ENCODE measurements around the gene ASB18.
"Not testable (repeated sequence)": the region's sequence is repeated elsewhere in the genome, so short reads cannot be mapped to it uniquely, and the experiment has no call there.

Gene ASB18

GRCh38 chr2:236264256-236264655 lies at the start of gene ASB18:
Gene ASB18 (minus strand): TSS chr2:236264406. CDS start chr2:236264345, 61 bp downstream.
- DNase-seq (ENCODE audit: low spot score): no peak

DNA sequence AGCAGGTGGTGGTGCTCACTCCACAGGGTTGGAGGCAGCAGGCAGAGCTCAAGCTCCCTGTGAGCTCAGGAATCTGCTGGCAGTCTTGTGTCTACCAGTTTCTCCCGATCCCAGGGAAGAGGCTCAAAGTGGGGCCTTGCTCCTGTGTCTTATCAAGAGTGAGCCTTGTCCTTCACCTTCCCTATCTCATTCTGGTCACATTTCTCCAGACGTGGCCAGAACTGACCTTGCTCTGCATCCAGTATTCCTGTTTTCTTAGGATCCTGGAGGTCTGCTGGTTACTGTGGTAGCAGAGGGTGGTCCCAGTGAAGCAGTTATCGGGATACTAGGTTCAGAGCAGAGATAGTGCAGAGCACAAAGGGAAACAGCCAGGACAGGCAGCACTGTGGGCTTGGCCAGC lies 47.1 kb upstream of the ASB18 start:
- no peak for DNase-seq (ENCODE audit: low spot score)

- DNase-seq (ENCODE audit: low spot score): peak; percentile 22
Observed at GRCh38 chr2:236309669-236310029, 45.4 kb upstream of the ASB18 start.

DNA sequence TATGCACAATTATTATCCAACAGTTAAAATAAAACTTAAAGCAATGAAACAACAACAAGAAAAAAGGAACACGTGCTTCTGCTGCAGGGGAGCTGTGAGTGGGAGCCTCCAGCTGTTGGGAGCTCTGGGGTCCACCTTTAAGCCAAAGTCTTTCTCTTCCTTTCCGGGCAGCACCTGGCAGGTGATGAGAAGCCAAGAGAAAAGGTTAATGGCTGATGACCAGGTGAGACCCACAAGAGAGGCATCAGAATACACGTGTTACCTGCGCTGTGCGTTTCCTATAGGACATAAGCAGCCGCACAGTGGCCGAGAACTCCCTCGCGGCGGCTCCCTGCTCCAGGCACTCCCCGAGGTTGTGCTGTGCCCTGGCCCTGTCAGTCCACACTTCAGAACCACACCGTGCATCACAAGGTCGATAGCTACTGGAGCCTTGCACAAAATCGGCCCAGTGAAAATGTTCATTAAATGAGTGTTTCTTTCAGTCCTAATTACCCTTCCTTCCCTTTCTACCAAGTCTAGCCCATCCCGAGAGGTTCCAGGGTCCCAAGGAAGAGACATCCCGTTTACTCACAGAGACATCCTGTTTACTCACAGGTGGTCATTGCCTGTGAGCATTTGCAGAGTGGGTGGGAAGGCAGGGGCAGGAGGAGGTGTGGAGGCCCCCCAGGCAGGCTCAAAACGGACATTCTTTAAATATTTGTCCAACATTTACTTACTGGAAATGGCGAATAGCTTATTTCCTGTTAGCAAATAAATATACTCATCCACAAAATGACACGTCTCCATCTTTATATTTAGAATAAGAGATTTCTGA lies 44.9 kb upstream of the ASB18 start:
- DNase-seq (ENCODE audit: low spot score): no peak

GRCh38 chr2:236307641-236308040 lies 43.4 kb upstream of the ASB18 start:
- DNase-seq (ENCODE audit: low spot score): no peak

GRCh38 chr2:236306825-236307540 lies 42.8 kb upstream of the ASB18 start:
- no peak for DNase-seq (ENCODE audit: low spot score)

- no peak for DNase-seq (ENCODE audit: low spot score)
Observed at GRCh38 chr2:236305964-236306605, 41.9 kb upstream of the ASB18 start.

DNA sequence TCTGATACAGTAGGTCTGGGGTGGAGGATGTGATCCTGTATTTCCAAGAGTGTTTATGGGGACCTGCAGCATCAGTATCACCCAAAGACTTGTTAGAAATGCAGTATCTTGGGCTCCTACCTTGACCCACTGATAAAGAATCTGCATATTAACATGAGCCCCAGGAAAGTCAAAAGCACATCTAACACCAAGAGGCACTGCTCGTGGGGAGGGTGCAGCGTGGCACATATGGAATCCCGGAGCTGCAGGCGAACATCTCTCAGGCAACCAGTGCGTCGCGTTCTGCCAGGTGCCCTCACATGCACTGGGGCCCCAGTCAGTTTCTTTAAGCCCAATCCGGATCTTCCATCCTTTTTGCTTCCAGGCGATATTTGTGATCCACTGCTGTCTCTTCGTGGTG lies 41.3 kb upstream of the ASB18 start:
- DNase-seq (ENCODE audit: low spot score): no peak

- DNase-seq (ENCODE audit: low spot score): no peak
Observed at GRCh38 chr2:236303935-236304334, 39.7 kb upstream of the ASB18 start.

DNA sequence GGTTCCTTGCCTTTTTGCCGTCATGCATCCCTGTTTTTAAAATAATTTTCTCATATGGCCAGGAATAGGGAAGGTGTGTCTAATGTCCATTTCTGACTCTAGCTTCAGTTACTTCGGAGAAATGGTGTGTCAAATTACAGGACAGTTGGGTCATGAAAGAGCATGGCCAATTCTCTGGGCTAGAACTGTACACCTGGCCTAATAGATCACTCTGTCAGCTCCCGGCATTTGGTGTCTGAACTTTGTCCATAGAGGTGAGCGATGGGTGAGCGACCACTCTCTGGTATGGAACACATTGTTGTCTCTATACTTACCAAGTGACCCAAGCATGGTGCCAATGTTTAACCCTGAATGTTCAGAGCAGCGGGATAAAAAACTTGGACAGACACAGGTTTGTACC lies 38.3 kb upstream of the ASB18 start:
- DNase-seq (ENCODE audit: low spot score): no peak

DNA sequence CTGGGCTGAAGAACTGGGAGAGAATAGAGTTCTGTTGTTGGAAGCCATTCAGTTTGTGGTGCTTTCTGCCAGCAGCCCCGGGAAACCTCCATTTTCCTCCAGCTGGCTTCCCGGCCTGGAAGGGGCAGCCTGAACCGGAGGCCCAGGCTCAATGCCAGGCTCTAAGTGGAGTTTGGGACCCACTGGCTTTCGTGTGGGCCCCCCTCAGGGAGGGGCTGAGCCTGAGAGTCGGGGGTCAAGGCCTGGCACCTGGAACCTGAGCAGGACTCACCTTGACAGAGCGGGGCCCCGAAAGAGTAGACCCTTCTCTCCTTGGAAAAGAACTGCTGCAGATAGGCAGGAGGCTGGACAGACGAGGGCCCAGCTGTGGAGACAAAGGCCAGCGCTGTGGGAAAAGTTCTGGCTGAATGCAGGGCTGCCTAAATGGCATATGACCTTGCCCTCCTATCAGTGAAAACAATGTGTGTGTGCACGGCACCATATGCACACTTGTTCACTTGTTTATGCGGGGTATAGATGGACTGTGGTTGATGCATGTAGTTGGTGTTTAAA lies 34.8 kb upstream of the ASB18 start:
- no peak for DNase-seq (ENCODE audit: low spot score)

- no peak for DNase-seq (ENCODE audit: low spot score)
Observed at GRCh38 chr2:236295481-236295880, 31.3 kb upstream of the ASB18 start.

DNA sequence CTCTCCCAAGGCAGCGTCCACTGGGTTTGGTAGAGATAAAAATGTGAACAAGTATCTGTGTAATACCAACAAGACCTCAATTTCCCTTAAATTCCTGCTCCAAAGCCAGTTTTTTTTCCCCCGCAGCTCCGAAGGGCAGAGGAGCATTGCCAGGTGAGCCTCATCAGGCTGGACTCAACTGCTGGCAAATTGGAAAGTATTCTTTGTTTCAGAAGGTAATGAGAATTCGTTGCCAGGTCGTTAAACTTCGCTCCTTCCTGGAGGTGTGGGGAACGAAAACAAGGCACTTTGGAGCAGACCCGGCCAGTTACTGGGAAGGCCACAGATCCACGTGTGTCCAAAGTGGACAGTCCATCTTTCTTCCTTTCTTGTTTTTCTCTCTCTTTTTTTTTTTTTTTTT lies 30.4 kb upstream of the ASB18 start:
- DNase-seq (ENCODE audit: low spot score): no peak

DNA sequence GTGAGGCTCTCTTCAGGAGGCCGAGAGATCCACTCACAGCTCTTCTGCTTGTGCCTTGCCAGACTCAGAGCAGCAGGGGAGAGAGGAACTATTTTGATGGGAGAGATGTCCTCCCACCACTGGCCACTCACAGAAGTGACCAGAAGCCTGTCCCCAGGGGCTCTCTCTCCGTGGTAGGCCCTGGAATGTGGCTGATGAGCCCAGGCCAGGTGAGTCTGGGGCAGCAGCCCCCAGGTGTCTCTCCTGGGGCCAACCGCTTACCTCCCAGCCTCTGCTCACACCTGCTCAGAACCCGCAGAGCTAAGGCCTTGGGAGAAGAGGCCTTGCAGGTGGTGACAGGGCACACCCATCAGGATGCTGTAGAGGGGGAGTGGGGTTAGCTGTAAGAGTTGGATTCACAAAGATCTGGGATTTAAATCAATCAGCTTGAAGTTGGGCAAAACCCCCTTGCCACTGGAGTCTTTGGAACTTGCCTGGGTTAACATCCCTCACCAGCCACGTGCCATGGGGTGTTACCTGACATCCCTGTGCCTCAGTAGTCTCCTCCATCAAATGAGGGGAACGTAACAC lies 29.1 kb upstream of the ASB18 start:
- no peak for DNase-seq (ENCODE audit: low spot score)

- no peak for DNase-seq (ENCODE audit: low spot score)
Observed at GRCh38 chr2:236291911-236292310, 27.7 kb upstream of the ASB18 start.

DNA sequence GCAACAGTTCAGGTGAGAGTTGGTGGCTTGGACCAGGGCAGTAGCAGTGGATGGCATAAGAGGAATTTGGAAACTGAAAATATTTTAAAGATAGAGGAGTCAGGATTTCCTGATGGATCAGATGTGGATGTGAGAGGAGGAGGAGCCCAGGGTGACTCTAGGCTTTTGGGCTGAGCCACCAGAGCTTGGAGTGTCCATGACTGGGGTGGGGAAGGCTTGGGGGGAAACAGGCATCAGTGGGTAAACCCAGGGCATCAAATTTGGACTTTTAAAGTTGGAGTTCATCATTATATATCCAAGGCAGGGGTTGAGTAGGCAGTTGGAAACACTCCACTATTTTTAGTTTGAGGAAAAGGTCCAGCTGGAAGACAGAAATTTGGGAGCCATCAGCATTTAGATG lies 27.3 kb upstream of the ASB18 start:
- DNase-seq (ENCODE audit: low spot score): no peak

GRCh38 chr2:236290742-236291425 lies 26.7 kb upstream of the ASB18 start:
- DNase-seq (ENCODE audit: low spot score): no peak

- no peak for DNase-seq (ENCODE audit: low spot score)
Observed at GRCh38 chr2:236289766-236290462, 25.7 kb upstream of the ASB18 start.

DNA sequence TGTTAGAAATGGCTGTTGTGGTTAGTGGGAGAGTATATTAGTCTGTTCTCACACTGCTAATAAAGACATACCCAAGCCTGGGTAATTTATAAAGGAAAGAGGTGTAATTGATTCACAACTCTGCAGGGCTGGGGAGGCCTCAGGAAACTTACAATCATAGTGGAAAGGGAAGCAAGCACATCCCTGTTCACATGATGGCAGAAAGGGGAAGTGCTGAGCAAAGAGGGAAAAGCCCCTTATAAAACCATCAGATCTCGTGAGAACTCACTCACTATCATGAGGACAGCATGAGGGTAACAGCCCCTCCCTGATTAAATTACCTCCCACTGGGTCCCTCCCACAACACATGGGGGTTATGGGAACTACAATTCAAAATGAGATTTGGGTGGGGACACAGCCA lies 24.2 kb upstream of the ASB18 start:
- not testable (repeated sequence) for DNase-seq (ENCODE audit: low spot score)

- no peak for DNase-seq (ENCODE audit: low spot score)
Observed at GRCh38 chr2:236287656-236288055, 23.4 kb upstream of the ASB18 start.

- DNase-seq (ENCODE audit: low spot score): peak; percentile 70
Observed at GRCh38 chr2:236286873-236287545, 22.8 kb upstream of the ASB18 start.
